IMR-90 (cell line): ENCODE data around the gene PHKG2. TPM values are rescaled to one million over a fixed set of nuclear protein-coding genes. Genes with fewer than 3 reads are reported as not detected.

Source experiments
- ATAC-seq: fragments of 200-7000 bp; cut with Tn5 transposase; 2 replicates; pipeline ENCODE4 v1.9.1; 2020; ENCODE audit warnings: low read depth, mild to moderate bottlenecking, moderate library complexity
- BruUV-seq: library from RNA; stranded (reverse); fragments of 400-500 nt; replicated peaks from 2 replicates; lab custom pipeline; 2021; lab: Mats Ljungman, UMichigan
- CTCF ChIA-PET: fragments of 300-600 bp; formaldehyde crosslinking; extraction: SDS; loops from one replicate; lab custom pipeline; 2021; ENCODE audit warnings: antibody characterized with exemption; lab: Yijun Ruan, JAX
- POLR2A ChIA-PET: fragments of 300-600 bp; sonication (Branson Sonifier 250); formaldehyde crosslinking; loops from one replicate; lab custom pipeline; 2022; ENCODE audit warnings: antibody characterized with exemption; ENCODE audit not compliant: unreplicated experiment; lab: Charles Lee
- DNase-seq: peaks from one replicate; pipeline ENCODE4 v3.0.0; 2013
- H2AFZ ChIP-seq: replicated peaks from 2 replicates; pipeline ENCODE3; 2013; ENCODE audit warnings: low read length, mild to moderate bottlenecking; ENCODE audit not compliant: poor library complexity
- H2AK5ac ChIP-seq: 2 replicates; pipeline ENCODE4 v1.6.1; 2013; ENCODE audit warnings: low read depth, low read length, inconsistent platforms
- H2AK9ac ChIP-seq: replicated peaks from 2 replicates; pipeline ENCODE3; 2013; ENCODE audit warnings: mild to moderate bottlenecking, low read depth, low read length, moderate library complexity; ENCODE audit not compliant: poor library complexity
- H2BK120ac ChIP-seq: 2 replicates; pipeline ENCODE4 v1.6.1; 2013; ENCODE audit warnings: low read depth, low read length, inconsistent platforms
- H2BK15ac ChIP-seq: 3 replicates; pipeline ENCODE4 v1.6.1; 2013; ENCODE audit warnings: low read depth, low read length, inconsistent platforms
- H2BK20ac ChIP-seq: 2 replicates; pipeline ENCODE4 v1.6.1; 2013; ENCODE audit warnings: low read depth, mild to moderate bottlenecking, inconsistent platforms, low read length, moderate library complexity
- H2BK5ac ChIP-seq: 2 replicates; pipeline ENCODE4 v1.6.1; 2013; ENCODE audit warnings: mild to moderate bottlenecking, low read depth, low read length, inconsistent platforms; ENCODE audit not compliant: poor library complexity, severe bottlenecking
- H3K14ac ChIP-seq: replicated peaks from 2 replicates; pipeline ENCODE4 v1.6.1; 2013; ENCODE audit warnings: low read depth, low read length, inconsistent platforms
- H3K18ac ChIP-seq: 2 replicates; pipeline ENCODE4 v1.6.1; 2013; ENCODE audit warnings: low read depth, low read length, control low read depth
- H3K23ac ChIP-seq: 2 replicates; pipeline ENCODE4 v1.6.1; 2013; ENCODE audit warnings: low read depth, low read length, inconsistent platforms
- H3K27ac ChIP-seq: 2 replicates; pipeline ENCODE4 v1.5.1; 2013; ENCODE audit warnings: mild to moderate bottlenecking, control low read depth, low read length; ENCODE audit not compliant: insufficient read depth
- H3K27me3 ChIP-seq: 2 replicates; pipeline ENCODE4 v1.6.1; 2013; ENCODE audit warnings: low read length; ENCODE audit not compliant: control insufficient read depth, insufficient read depth
- H3K36me3 ChIP-seq: 2 replicates; pipeline ENCODE4 v1.6.1; 2013; ENCODE audit warnings: low read length, mixed read lengths; ENCODE audit not compliant: control insufficient read depth, insufficient read depth
- H3K4ac ChIP-seq: 2 replicates; pipeline ENCODE4 v1.6.1; 2013; ENCODE audit warnings: low read depth, low read length, inconsistent platforms
- H3K4me1 ChIP-seq: 2 replicates; pipeline ENCODE4 v1.6.1; 2013; ENCODE audit warnings: low read length, mixed read lengths; ENCODE audit not compliant: control insufficient read depth, insufficient read depth
- H3K4me2 ChIP-seq: 2 replicates; pipeline ENCODE4 v1.6.1; 2013; ENCODE audit warnings: low read depth, mild to moderate bottlenecking, control low read depth, low read length, moderate library complexity
- H3K4me3 ChIP-seq: 2 replicates; pipeline ENCODE4 v1.5.1; 2013; ENCODE audit warnings: low read depth, mild to moderate bottlenecking, control low read depth, low read length, moderate library complexity; ENCODE audit not compliant: insufficient read depth
- H3K56ac ChIP-seq: 2 replicates; pipeline ENCODE4 v1.6.1; 2013; ENCODE audit warnings: low read length, inconsistent platforms; ENCODE audit not compliant: insufficient read depth; ENCODE audit errors: extremely low read depth
- H3K79me1 ChIP-seq, 2 experiments: 2 replicates each; pipeline ENCODE4 v1.6.1; 2013; ENCODE audit warnings: low read length in 2 of 2, inconsistent platforms in 1 of 2, low read depth in 1 of 2
- H3K9ac ChIP-seq: 2 replicates; pipeline ENCODE4 v1.6.1; 2013; ENCODE audit warnings: low read depth, low read length, control low read depth
- H3K9me1 ChIP-seq: 2 replicates; pipeline ENCODE4 v1.6.1; 2013; ENCODE audit warnings: low read length, inconsistent platforms; ENCODE audit not compliant: insufficient read depth
- H3K9me3 ChIP-seq: 2 replicates; pipeline ENCODE4 v1.6.1; 2013; ENCODE audit warnings: low read length; ENCODE audit not compliant: control insufficient read depth, insufficient read depth
- H4K20me1 ChIP-seq: 2 replicates; pipeline ENCODE4 v1.6.1; 2013; ENCODE audit warnings: low read length, inconsistent platforms; ENCODE audit not compliant: insufficient read depth
- H4K5ac ChIP-seq: 2 replicates; pipeline ENCODE4 v1.6.1; 2013; ENCODE audit warnings: mild to moderate bottlenecking, low read depth, low read length, control low read depth
- H4K8ac ChIP-seq, 2 experiments: 2 replicates each; pipeline ENCODE4 v1.6.1; 2013; ENCODE audit warnings: low read depth in 2 of 2, low read length in 2 of 2, control low read depth in 1 of 2, inconsistent platforms in 1 of 2
- H4K91ac ChIP-seq: 2 replicates; pipeline ENCODE4 v1.6.1; 2013; ENCODE audit warnings: low read depth, low read length, inconsistent platforms; ENCODE audit not compliant: insufficient read depth
- BHLHE40 ChIP-seq: fragments of 150-350 bp; IDR thresholded peaks from 2 replicates; pipeline ENCODE4 v1.6.1; 2016; ENCODE audit warnings: mild to moderate bottlenecking, low read depth, low read length
- CEBPB ChIP-seq: IDR thresholded peaks from 2 replicates; pipeline ENCODE4 v1.6.1; 2012; ENCODE audit warnings: low read depth, low read length, improper control_type of control experiment
- CHD1 ChIP-seq: IDR thresholded peaks from 2 replicates; pipeline ENCODE4 v1.6.1; 2012; ENCODE audit warnings: low read depth, low read length, improper control_type of control experiment
- CTCF ChIP-seq: conservative IDR thresholded peaks from 2 replicates; pipeline ENCODE4 v1.5.1; 2012; ENCODE audit warnings: mild to moderate bottlenecking, low read depth, low read length, improper control_type of control experiment
- ELK1 ChIP-seq: fragments of 150-350 bp; IDR thresholded peaks from 2 replicates; pipeline ENCODE4 v1.6.1; 2016; ENCODE audit warnings: low read depth, mild to moderate bottlenecking, low read length, moderate library complexity, borderline replicate concordance
- FOS ChIP-seq: fragments of 150-350 bp; IDR thresholded peaks from 2 replicates; pipeline ENCODE4 v1.6.1; 2016; ENCODE audit warnings: low read depth, low read length
- MAZ ChIP-seq: IDR thresholded peaks from 2 replicates; pipeline ENCODE4 v1.6.1; 2012; ENCODE audit warnings: low read depth, mild to moderate bottlenecking, low read length, improper control_type of control experiment, moderate library complexity, borderline replicate concordance
- MXI1 ChIP-seq: IDR thresholded peaks from 2 replicates; pipeline ENCODE4 v1.6.1; 2012; ENCODE audit warnings: low read depth, mild to moderate bottlenecking, low read length, moderate library complexity, borderline replicate concordance
- NFE2L2 ChIP-seq: fragments of 150-350 bp; IDR thresholded peaks from 2 replicates; pipeline ENCODE4 v1.6.1; 2016; ENCODE audit warnings: low read depth, mild to moderate bottlenecking, low read length
- POLR2A ChIP-seq: IDR thresholded peaks from 2 replicates; pipeline ENCODE4 v1.6.1; 2012; ENCODE audit warnings: mild to moderate bottlenecking, low read depth, low read length
- RCOR1 ChIP-seq: IDR thresholded peaks from 2 replicates; pipeline ENCODE4 v1.6.1; 2012; ENCODE audit warnings: mild to moderate bottlenecking, low read length, improper control_type of control experiment; ENCODE audit not compliant: insufficient replicate concordance
- RFX5 ChIP-seq: IDR thresholded peaks from 2 replicates; pipeline ENCODE4 v1.8.0; 2012; ENCODE audit warnings: low read depth, mild to moderate bottlenecking, low read length, moderate library complexity
- SMC3 ChIP-seq: fragments of 150-350 bp; IDR thresholded peaks from 2 replicates; pipeline ENCODE4 v1.6.1; 2016; ENCODE audit warnings: low read depth, mild to moderate bottlenecking, antibody characterized with exemption, low read length, moderate library complexity
- USF2 ChIP-seq: fragments of 150-350 bp; IDR thresholded peaks from 2 replicates; pipeline ENCODE4 v1.6.1; 2017; ENCODE audit warnings: mild to moderate bottlenecking, antibody characterized with exemption, low read length, low read depth
- WGBS, 2 experiments: methylation state at CpG; one replicate each; pipeline versions ENCODE4 v1.1.5 to v1.1.7; 2013; ENCODE audit warnings: missing lambda C conversion rate in 2 of 2; ENCODE audit not compliant: insufficient read length in 1 of 2; ENCODE audit errors: extremely low coverage in 2 of 2; 5-methylcytosine and 5-hydroxymethylcytosine counted together
- dilution Hi-C: fragments of 300-500 bp; cut with HindIII; formaldehyde crosslinking; loops from one replicate; pipeline ENCODE4 v1.14.3; 2018; ENCODE audit warnings: low sequenced_read_pairs; ENCODE audit not compliant: unreplicated experiment
- in situ Hi-C: fragments of 300-500 bp; cut with MboI; formaldehyde crosslinking; loops from 3 replicates; pipeline ENCODE4 v1.14.3; 2019; ENCODE audit warnings: low sequenced_read_pairs, inconsistent platforms, mixed read lengths
- intact Hi-C: fragments of 100-400 bp; cut with micrococcal nuclease; formaldehyde crosslinking; loops from 2 replicates; pipeline ENCODE4 v1.10.0; 2022
- polyA plus RNA-seq, 3 experiments: library from polyadenylated mRNA; depleted of rRNA; stranded (reverse); fragments of >200 nt; gene quantifications; 2 replicates each; pipeline ENCODE4 v1.2.3, GENCODE V29; 2012; ENCODE audit warnings: low replicate concordance in 1 of 3
- total RNA-seq: library from RNA; depleted of rRNA; stranded (reverse); fragments of >200 nt; gene quantifications from 2 replicates; pipeline ENCODE4 v1.2.3, GENCODE V29; 2012

Gene PHKG2
- total and polyA plus RNA-seq, 2 of the 4 experiments (the other 2 are of a cell fraction): 26.0 to 38.9 TPM

- Histone ChIP-seq H3K27me3 (no peaks in the 10 kb centered on the region), H4K8ac (no peak overlapping the region), H4K91ac (no peak overlapping the region), H4K20me1 (peaks cover 4% of the 10 kb centered on the region; the same call in 1 of the 2 replicates), H2BK15ac (no peak overlapping the region), H3K4ac (no peak overlapping the region), H3K14ac (no peak overlapping the region), H2BK20ac (no peak overlapping the region), H3K23ac (no peak overlapping the region), H3K36me3 (peaks cover 14% of the 10 kb centered on the region), H3K4me3 (no peak overlapping the region), H3K4me2 (no peak overlapping the region), H2BK5ac (no peak overlapping the region), H3K27ac (no peak overlapping the region), H4K5ac (no peak overlapping the region), H2AK5ac (no peak overlapping the region), H2AK9ac (no peak overlapping the region), H3K9me3 (no peaks in the 10 kb centered on the region), H2AFZ (no peak overlapping the region), H3K18ac (no peak overlapping the region), H3K56ac (no peak overlapping the region), H3K4me1 (peaks cover 14% of the 10 kb centered on the region), H3K9ac (no peak overlapping the region), H2BK120ac (no peak overlapping the region), H3K9me1 (peaks cover 20% of the 10 kb centered on the region), H3K79me1 (peaks cover 19 to 46% of the 10 kb centered on the region in 2 experiments)
- intact Hi-C loops (no loop called here), dilution Hi-C loops (no loop called here), in situ Hi-C loops (no loop called here)
- no peak for DNase-seq
- CTCF ChIA-PET: no interaction called here
- POLR2A ChIA-PET: no interaction called here
- no CpG with 5 or more reads among the region's 2 CpGs for WGBS, 2 experiments
- TF ChIP-seq CEBPB: no peak
- TF ChIP-seq POLR2A: no peak
- TF ChIP-seq FOS: no peak
- TF ChIP-seq NFE2L2: no peak
- no peak for TF ChIP-seq MXI1
- no peak for TF ChIP-seq CHD1
- TF ChIP-seq MAZ: no peak
- no peak for TF ChIP-seq SMC3
- no peak for TF ChIP-seq USF2
- no peak for TF ChIP-seq RCOR1
- TF ChIP-seq RFX5: no peak
- TF ChIP-seq BHLHE40: no peak
- no peak for TF ChIP-seq ELK1
- TF ChIP-seq CTCF: no peak
- no peak for ATAC-seq
- BruUV-seq: no TSS peak
Measured at GRCh38 chr16:30745082-30745481, 3.1 kb upstream of the PHKG2 start.
